NCI-H2227 treated with DMSO at 0.1 percent for 48 hours (cell line): ENCODE data around the gene PPP2R2D.
A peak's percentile ranks its signal among the peaks of the same experiment; 100 is the strongest.

Experiments used
- DNase-seq: peaks from one replicate; lab custom pipeline; 2025; lab: John Stamatoyannopoulos, UW

The PPP2R2D gene

DNA sequence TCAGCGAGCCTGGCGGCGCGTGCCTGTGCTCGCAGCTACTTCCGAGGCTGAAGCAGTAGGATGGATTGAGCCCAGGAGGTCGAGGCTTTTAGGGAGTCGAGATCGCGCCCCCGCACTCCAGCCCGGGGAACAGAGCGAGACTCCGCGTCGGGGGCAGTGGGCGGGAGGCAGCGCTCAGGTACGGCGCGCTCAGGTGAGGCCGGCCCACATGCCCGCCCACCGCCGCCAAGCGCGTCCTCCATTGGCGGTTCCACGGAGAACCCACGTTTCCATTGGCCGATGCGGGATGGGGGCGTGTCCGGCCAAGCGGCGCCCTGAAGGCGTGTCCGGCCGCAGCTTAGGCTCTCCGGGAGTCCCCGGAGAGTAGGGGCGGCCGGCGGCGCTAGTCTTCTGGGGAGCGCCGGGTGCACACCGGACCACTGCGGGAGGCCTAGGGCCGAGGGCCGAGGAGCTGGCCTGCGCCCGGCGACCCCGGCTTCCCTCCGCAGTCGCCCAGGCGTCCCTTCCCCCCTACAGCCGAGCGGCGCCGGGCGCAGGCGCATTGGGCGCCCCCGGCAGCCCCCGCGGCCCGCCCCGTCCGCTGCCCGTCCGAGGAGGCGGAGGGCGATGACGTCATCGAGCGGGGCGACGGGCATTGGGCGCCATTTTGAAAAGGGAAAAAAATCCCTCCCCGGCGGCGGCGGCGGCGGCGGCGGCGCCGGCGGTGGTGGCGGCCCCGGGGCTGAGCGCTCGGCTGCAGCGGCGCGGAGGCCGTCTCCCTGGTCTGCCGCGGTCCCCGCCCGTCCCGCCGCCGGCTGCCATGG, at the start of gene PPP2R2D:
Gene PPP2R2D (plus strand): TSS at position 659 of the 803 bp plus-strand sequence. CDS start 141 bp downstream, at position 800.
- DNase-seq = peak; percentile 78

DNA sequence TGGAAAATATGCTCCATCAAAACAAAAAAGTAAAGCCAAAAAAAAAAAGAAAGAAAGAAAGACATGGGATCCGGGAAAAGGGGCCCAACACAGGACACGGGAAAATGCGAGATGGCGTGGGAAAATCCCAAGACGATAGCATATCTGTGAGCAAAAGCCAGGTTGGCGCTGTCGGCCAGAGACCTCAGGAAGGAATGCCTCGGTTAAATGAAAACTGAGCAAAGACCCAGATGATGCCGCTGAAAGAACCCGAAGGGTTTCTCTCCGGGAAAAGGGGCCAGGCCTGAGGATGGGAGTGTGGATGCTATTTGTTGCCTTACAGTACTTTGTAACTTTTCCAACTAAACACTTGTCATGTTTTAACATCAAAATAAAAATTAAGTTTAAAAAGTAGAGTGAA, 49.5 kb upstream of the PPP2R2D start:
- no peak for DNase-seq

DNA sequence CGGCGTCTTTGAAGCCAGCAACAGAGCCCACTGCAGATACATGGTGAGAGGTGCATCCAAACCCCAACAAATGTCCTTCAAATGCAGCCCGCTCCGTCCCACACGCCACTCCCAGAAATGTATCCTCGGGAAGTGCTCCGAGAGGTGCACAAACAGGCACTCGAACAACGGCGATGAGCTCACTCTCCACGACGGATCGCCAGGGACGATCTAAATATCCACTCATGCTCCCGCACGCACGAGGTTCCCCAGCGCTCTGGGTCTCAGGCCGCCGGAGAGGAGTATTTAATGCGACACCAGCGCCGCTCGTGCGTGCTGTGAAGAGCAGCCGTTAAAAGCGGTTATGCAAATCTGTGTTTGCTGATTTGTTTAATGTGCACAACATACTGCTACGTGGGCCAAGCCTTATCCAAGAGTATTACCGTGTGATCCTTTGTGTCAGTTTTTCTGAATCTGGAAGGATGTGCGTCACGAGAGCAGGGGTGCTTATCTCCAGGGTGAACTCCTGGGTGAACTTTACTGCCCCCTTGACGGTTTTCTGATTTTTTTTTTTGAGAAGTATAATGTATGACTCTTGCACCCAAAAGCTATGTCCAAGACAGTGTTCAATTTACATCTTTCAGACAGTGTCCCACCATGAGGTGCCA, 48.5 kb upstream of the PPP2R2D start:
- no peak for DNase-seq

DNA sequence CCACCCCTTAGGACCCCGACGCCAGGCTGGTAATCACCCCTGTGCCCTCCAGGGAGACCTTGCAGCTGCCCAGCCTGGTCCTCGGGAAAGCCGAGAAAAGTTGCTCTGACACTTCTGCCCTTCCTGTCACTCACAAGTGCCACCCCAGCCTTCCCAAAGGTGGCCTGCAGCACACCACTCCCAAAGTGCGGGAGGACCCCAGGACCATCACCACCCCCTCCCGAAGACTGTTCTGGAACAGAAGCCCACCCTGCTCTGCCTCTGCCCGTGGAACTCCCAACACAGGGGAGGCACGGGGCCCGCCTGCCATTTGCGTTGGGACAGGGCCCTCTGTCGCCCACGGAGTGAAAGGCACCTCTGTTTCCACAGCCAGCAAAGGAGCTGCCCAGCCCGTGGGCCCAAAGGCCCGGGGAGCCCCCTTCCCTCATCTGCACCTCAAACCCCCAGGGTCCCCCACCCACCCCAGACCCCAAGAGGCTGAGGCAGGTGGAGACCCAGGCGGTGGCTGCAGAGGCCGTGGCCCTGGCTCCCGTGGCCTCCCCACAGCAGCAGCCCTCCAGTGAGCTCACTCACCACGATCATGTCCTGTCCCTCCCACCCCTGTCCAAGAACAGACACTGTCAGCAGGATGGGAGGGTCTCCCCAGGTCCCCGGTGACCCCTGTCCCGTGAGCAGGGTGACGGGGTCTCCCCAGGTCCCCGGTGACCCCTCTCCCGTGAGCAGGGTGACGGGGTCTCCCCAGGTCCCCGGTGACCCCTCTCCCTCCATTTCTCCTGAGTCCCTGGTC, 47.8 kb upstream of the PPP2R2D start:
- no peak for DNase-seq

DNA sequence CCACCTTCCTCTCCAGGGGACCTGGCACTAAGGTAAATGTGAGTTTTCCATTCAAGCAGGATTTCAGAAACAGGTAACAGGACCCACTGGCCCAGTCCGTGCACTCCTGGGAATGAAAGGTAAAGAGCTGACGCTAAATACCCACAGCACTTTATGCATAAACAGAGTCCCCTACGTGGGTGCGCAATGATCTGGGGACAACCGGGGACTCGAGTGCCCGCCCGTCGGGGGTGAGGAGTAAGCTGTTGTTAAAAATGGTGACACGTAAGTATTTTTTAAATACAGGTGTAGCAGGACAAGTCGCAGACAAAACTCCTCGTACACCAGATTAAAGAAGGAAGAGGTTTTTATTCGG, 47.2 kb upstream of the PPP2R2D start:
- no peak for DNase-seq

DNA sequence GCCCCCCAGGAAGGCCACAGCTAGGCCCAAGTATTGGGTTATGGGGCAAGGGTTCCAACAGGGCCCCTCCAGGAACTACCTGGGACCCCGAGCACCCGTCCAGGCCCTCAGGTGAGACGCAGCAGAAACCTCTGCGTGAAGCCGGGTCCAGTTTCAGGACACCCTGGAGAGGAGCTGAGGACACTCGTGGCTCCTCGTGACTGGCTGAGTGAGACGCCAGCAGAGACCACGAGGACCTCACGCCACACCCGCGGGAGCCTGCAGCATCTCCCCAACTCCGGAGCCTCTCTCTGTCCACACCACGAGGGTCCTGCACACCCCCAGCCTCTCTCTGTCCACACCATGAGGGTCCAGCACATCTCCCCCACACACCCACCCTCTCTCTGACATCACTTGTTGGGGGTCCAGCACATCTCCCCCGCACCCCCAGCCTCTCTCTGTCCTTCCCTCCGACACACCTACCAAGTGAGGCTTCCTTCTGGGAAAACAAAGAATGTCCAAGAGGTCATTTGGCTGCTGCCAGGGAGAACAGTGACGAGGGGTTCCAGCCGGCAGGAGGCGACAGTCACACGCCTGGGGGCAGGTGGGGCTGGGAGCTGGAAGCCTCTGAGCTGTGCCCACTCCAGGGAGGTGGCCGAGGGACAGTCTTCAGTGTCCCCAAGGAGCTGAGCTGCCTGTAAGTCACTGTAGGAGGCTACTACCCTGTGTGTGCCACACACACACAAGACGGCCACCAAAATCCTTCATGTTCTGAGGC, 46.1 kb upstream of the PPP2R2D start:
- no peak for DNase-seq

DNA sequence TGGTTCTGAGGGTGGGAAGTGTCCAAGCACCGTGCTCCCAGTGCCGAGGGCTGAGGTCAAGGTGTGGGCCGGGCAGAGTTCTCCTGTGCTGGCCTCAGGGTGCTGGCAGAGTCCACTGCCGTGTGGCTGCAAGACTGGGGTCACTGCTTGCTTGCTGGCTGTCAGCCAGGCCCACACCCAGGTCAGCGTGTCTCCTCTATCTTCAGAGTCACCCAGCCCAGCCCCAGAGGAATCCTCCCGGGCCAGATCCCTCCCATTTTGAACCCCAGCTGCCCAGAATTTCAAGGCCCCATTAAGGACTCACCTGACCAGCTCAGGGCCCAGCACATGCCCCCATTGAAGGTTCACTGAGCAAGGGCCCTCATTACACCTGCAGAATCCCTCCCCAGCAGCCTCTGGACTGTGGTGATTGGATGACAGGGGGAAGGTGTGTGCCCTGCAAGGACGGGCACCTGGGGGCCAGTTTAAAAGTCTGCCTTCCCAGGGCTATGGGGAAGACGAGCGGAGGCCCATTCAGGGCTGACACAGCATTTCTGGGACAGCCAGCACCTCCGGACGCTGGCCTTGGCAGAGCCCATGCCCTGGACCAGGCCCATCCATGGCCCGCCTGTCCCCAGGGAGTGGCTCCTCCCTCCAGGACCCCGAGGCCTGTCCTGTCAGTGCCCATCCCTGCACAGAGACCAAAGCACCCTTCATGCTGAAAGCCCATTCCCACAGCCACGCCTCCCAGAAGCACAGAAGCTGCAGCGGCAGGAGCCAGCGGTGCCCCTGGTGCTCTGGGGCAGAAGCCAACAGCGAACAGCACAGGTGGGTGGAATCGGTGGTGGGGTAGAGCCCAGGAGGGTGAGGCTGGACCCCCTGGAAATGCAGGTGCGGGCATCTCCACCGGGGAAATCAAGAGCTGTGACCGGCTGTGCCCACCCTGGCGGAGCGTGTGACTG, 45.1 kb upstream of the PPP2R2D start:
- DNase-seq = no peak

DNA sequence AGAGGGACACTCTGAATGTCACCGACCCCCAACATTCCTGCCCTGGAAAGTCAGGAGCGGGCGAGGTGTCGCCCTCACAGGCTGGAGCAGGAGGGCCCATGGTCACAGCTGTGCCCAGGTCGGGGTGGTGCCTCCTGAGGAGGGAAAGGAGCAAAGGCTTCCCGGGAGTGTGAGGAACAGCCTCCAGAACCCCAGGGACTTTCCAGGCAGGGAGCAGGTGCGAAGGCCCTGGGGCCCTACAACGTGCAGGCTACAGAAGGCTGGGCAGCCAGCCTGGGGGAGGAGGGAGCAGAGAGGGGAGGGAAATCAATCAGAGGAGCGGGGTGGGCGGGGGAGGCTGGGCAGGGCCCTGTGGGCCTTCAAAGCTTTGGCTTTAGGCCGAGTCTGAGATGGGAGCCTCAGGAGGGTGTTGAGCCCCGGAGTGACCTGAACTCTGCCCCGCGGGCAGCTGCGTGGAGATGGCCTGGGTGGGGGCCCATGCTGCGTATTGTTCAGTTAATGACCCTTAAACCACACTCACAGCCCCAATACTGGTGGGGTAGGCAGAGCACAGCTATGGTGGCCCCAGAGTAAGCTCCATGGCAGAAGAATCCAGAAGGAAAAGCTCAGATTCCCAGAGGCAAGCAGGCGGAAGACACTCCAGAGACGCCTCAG, 44.2 kb upstream of the PPP2R2D start:
- DNase-seq = no peak

DNA sequence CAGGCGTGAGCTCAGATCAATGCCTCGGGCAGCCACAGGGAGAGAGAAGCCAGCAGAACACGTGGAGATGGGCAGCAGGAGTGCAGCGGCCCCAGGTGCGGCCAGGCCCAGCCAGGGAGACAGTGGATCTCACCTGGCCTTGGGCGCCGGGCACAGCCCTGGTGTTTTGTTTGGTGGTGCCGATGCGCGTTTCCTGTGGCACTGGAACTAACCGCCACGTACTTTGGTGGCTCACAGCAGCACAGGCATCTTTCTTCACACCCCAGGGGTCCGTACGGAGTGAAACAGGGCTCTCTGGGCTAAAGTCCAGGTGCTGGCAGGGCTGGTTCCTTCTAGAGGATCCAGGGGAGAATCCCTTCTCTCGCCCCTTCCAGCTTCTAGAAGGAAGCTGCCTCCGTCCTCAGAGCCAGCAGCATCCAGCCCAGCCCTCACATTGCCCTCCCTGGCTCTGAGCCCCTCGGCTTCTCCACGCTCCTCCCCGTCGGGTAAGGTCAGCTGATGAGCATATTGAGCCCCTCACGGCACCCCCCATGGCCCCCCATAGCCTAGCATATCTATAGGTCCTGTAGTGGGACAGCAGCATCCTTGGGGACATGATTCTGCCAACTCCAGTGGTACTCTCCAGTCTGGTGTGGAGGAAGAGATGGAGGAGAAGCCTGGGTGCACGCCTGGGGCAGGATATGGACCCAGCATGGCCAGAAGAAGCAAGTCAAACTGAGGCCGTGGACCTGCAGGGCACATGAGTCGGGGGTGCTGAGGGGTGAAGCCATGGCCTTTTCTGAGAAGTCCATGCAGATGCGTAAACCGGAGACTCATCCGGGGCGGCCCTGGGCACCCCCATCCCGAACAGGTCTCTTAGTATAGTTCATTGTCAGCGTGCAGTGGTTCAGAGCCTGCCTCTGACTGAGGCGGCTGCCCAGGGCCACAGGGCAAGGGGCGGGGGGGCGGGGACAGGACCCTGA, 43.4 kb upstream of the PPP2R2D start:
- DNase-seq = no peak

DNA sequence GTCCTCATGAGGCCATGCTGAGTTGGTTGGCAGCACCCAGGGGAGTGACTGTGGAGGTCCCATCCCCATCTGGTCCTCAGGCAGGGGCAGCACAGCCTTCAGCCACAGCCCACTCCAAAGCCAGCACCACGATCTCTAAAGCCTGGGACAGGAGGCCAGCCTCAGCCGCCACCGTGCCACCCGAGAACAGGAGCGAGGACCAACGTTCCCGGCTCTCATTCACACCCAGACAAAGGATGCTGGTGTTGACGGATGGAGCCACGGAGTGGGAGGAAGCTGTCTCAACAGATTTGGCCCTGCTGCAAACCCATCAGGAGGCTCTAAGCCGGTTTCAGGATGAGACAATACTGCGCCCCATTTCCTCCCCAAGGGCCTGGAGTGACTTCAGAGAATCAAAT, 42.7 kb upstream of the PPP2R2D start:
- no peak for DNase-seq

DNA sequence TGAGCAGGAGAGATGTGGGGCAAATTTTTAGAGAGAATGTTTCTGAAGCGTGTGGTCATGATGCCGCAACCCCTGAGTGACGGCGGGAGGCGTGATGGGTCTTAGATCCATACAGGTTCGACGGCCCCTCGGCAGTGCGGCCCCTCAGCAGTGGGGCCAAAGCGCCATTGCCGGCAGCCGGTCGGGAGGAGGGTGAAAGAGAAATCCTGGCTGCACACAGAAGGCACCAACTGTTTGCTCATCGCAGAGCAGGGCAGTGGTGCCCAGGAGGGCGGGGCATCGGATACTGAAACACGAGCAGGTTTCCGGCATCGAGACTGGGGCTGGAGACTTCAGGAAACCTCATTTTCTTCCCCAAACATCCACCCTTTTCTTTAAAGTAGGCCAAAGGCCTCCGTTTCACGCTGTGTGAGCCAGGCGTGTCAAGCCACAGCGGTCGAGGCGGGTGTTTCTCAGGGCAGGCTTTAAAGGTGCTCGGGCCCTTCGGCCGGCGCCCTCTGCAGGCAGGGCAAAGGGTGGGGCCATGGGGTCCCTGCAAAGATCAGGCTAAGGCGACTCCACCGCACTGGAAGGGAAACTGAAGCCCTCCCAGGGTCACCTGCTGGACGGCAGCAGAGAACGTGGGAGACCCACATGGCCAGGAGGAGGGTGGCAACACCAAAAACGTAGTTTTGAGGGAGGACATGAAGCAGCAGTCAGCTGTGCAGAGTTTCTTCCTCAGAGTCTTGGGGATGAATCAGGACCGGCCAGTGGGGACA, 42.0 kb upstream of the PPP2R2D start:
- no peak for DNase-seq

DNA sequence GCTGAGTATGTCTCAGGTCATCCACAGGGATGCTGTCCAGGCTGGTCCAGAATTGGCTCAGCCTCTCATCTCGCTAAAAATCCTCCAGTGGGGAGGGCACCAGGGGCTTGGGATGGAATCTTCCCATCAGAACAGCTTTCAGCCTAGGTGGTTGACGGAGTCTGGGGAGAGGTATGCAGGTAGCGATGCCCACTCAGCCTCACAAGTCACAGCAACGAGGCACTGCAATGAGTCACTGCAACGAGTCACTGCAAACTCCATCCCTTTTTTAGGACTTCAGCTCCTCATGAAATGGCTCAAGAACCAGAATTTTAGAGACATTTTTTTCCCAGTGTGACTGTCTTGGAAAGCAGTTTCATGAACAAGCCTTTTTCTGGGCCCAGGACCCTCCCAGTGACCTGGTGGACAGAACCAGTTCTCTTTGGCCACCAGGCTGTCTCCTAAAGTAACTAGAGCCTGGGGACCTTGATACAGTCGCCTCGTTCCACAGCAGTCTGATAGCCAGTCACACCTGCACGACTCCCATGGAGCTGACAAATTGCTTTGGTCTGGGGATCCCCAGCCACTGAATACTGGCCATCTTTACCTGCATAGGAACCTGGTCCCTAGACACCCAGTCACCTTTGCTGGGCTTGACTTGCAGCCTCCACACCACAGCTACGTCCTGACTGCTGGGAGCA, 41.3 kb upstream of the PPP2R2D start:
- no peak for DNase-seq

DNA sequence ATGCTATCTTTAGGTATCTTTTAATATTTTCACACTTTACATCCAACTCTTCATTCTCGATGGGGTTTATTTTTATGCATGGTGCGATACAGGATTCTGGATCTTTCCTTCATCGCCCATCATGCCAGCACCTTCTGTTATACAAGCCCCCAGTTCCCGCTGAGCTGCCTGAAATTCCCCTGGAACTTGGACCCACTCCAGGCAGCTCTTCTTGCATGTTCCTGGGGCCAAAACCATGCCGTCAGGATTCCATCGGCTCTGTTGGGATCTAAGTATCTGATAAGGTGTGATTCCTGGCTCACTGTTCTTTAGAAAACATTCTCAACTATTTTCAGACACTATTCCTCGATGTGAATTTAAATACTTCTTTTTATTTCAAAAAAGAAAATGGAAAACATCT, 40.5 kb upstream of the PPP2R2D start:
- DNase-seq = no peak

DNA sequence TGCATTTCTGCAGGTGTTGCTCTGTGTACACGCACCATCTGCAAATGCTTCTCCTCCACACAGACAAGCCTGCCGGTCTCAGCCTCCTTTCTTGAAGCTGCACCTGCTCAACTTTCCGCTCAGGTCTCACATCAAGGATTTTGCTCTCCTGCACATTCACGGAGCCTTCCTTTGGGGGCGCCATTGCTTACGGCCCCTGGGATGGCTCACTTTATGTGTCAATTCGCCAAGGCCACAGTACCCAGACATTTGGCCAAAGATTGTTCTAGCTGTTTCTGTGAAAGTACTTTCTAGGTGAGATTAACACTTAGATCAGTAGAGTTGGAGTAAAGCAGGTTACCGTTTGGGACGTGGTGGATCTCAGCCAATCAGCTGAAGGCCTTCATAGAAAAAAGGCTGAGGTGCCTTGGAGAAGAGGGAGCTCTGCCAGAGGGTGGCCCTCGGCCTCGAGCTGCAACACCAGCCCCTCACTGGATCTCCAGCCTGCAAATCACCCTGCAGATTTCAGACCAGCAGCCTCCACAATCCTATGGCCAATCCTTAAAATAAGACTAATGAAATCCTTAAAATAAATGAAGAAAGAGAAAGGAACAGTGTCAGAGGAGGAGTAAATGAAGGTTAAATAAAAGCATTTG, 39.9 kb upstream of the PPP2R2D start:
- no peak for DNase-seq

DNA sequence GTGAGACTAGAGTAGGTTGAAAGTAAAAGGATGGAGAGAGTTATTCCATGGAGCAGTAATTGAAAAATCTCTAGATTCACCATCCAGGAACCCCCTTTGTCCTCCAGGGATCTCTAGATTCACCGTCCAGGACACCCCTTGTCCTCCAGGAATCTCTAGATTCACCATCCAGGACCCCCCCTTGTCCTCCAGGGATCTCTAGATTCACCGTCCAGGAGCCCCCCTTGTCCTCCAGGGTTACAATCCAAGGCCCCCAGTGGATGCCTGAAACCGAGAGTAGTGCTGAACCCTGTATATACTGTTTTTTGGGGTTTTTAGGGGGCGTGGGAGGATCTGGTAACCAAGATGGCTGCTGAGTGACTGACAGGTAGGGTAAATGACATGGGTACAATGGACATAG, 38.3 kb upstream of the PPP2R2D start:
- no peak for DNase-seq

DNA sequence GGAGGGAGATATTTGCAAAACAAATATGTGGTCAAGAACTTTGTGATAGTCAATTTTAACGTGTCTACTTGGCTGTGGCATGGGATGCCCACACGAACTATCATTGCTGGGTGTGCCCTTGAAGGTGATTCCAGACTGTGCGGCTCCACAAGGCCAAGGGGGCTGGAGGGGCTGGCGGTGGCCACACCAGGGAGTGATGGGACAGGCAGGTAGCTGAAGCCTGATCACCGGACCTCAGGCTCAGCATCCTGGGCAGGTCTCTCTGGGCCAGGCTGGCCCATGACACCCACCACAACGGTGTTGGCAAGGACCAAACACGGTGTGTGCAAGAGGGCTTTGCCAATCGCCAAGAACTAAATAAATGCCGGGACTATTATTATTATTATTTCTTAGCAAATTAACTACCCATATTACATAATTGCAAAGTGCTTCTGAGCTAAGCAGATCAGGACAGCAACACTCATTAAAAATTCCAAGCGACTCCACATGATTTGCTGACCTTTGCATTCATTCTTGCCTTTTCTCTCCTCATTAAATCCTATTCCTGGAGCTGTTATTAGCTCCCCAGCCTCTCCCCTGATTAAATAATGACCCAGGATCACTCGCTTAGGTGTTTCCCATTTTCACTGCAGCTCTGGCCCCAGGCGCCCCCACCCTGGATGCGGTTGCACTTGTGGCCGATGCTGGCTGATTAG, 35.4 kb upstream of the PPP2R2D start:
- DNase-seq = no peak

DNA sequence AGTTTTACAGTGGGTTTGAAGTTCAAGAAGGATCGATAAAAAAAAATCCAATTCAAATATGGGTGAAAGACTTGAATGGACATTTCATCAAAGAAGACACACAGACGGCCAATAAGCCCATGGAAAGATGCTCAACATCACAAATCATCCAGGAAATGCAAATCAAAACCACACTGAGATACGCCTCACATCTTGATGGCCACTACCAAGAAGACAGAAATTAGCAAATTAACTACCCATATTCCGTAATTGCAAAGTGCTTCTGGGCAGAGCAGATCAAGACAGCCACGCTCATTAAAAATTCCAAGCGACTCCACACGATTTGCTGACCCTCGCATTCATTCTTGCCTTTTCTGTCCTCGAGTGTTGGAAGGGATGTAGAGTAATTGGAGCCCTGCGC, 34.1 kb upstream of the PPP2R2D start:
- DNase-seq = no peak
